NB4 (cell line): ENCODE measurements around the gene ERCC3.

Experiments used
- DNase-seq: peaks from one replicate; pipeline ENCODE4 v3.0.0; 2010; ENCODE audit warnings: low read depth
- H3K4me3 ChIP-seq: one replicate; pipeline ENCODE4 v1.5.1; 2011; ENCODE audit warnings: mild to moderate bottlenecking, low read depth, low read length, moderate library complexity
- CTCF ChIP-seq: IDR thresholded peaks from one replicate; pipeline ENCODE4 v1.5.1; 2012; ENCODE audit warnings: low read depth, low read length
- MAX ChIP-seq: IDR thresholded peaks from 2 replicates; pipeline ENCODE4 v1.6.1; 2011; ENCODE audit warnings: low read depth, low read length
- MYC ChIP-seq: IDR thresholded peaks from 2 replicates; pipeline ENCODE4 v1.6.1; 2011; ENCODE audit warnings: low read depth, low read length
- POLR2A ChIP-seq: IDR thresholded peaks from 2 replicates; pipeline ENCODE4 v1.6.1; 2011; ENCODE audit warnings: mild to moderate bottlenecking; ENCODE audit not compliant: insufficient read length; ENCODE audit errors: extremely low read depth

Gene ERCC3

GRCh38 chr2:127324635-127325034 is 30.7 kb upstream of the ERCC3 start:
- peak; percentile 58 for DNase-seq
- H3K4me3 ChIP-seq = no peak overlapping the region
- TF ChIP-seq MAX = 0 out of 2 replicates have a peak, but pooled peaks have one; percentile 32
- no peak for TF ChIP-seq MYC
- peak; percentile 54 for TF ChIP-seq CTCF

GRCh38 chr2:127321303-127321702 is 27.4 kb upstream of the ERCC3 start:
- TF ChIP-seq POLR2A = no peak
- TF ChIP-seq MAX = no peak
- no peak for TF ChIP-seq MYC
- TF ChIP-seq CTCF = no peak
- DNase-seq = no peak

GRCh38 chr2:127320586-127321275 is 26.8 kb upstream of the ERCC3 start:
- no peak overlapping the region for H3K4me3 ChIP-seq
- TF ChIP-seq CTCF (no peak), MAX (no peak), MYC (no peak), POLR2A (no peak)
- DNase-seq = no peak

More at GRCh38 chr2:127321303-127321702, 27.4 kb upstream of the ERCC3 start:
- H3K4me3 ChIP-seq = no peak overlapping the region

- no peak for TF ChIP-seq CTCF
- TF ChIP-seq MYC = no peak
- no peak for TF ChIP-seq POLR2A
- no peak for TF ChIP-seq MAX
- no peak overlapping the region for H3K4me3 ChIP-seq
- no peak for DNase-seq
Measured at GRCh38 chr2:127320067-127320466, 26.1 kb upstream of the ERCC3 start.

GRCh38 chr2:127314193-127314988 is 20.4 kb upstream of the ERCC3 start:
- DNase-seq = no peak
- no peak for TF ChIP-seq POLR2A
- no peak for TF ChIP-seq CTCF
- no peak for TF ChIP-seq MYC
- TF ChIP-seq MAX = no peak
- H3K4me3 ChIP-seq = no peak overlapping the region
